Measurements from ENCODE around the gene MAP3K5. TPM values are rescaled to one million over a fixed set of nuclear protein-coding genes. Genes with fewer than 3 reads are reported as not detected.

The MAP3K5 gene
- total RNA-seq, 2 experiments from 2014 or later, result 18.3 to 19.8 TPM

DNA sequence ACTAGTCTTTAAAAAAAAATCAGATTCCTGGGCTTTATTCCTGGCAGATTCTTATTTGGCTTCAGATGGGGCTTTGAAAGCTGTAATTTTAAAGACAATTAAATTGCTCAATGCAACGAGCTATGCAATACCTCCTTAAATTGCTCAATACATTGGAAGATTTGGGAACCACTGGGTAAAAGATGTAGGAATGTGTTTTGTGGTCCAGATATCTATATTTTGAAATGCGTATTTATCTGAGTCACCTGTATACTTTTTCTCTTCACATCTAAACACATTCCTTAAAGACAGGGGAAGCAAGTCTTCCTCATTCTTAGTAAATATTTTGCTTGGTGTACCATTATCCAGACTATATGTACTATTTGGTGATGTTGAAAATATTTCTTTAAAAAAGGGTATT, 212.5 kb downstream of the MAP3K5 start:
- Mint-ChIP-seq H3K27me3 (no peaks in the 10 kb centered on the region), H3K27ac (no peak overlapping the region), H3K9me3 (no peaks in the 10 kb centered on the region), H3K4me1 (no peaks in the 10 kb centered on the region), H3K4me3 (no peak overlapping the region), H3K36me3 (peaks cover 25% of the 10 kb centered on the region)
- POLR2A ChIA-PET, result no interaction called here
- no peak for ATAC-seq (ENCODE audit: low read depth)
- DNase-seq, result no peak

- ATAC-seq (ENCODE audit: low read depth) (no peak), DNase-seq (no peak)
- Mint-ChIP-seq H3K4me3 (no peak overlapping the region), H3K36me3 (peaks cover 39% of the 10 kb centered on the region), H3K27ac (no peak overlapping the region), H3K27me3 (no peaks in the 10 kb centered on the region), H3K9me3 (peaks cover under 1% of the 10 kb centered on the region), H3K4me1 (no peaks in the 10 kb centered on the region)
- POLR2A ChIA-PET, result no interaction called here
Measured at GRCh38 chr6:136576821-136577220, 215.5 kb downstream of the MAP3K5 start.

DNA sequence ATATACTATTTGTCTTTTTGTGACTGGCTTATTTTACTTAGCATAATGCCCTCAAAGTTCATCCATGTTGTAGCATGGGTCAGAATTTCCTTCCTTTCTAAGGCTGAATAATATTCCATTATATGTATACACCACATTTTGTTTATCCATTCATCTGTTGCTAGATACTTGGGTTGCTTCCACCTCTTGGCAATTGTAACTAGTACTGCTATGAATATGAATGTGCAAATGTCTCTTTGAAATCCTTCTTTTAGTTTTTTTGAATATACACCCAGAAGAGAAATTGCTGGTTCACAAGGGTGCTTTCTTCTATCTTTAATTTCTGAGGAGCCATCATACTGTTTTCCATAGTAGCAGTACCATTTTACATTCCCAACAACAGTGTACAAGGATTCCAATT, 220.8 kb downstream of the MAP3K5 start:
- Mint-ChIP-seq H3K27me3 (no peaks in the 10 kb centered on the region), H3K9me3 (peaks cover 16% of the 10 kb centered on the region), H3K36me3 (peaks cover 52% of the 10 kb centered on the region), H3K27ac (no peak overlapping the region), H3K4me3 (no peak overlapping the region), H3K4me1 (no peaks in the 10 kb centered on the region)
- ATAC-seq (ENCODE audit: low read depth) (no peak), DNase-seq (no peak)
- POLR2A ChIA-PET, result no interaction called here

DNA sequence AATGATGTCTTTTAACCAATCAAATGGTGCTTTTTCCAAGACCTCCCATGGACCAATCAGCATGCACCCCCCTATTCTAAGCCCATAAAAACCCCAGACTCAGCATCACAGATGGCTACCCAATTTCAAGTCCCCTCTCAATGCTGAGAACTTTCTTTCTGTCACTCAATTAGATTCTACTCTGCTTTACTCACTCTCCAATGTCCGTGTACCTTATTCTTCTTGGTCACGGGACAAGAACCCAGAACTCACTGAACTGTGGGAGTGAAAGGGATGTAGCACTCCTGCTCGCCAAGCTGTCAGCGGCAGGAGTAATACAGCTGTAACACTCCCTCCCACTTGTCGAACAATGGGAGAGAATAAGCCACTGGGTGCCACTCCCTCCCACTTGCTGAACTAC, 221.2 kb downstream of the MAP3K5 start:
- no peaks in the 10 kb centered on the region for H3K27me3 Mint-ChIP-seq
- no peak overlapping the region for H3K4me3 Mint-ChIP-seq
- H3K4me1 Mint-ChIP-seq, result no peaks in the 10 kb centered on the region
- peaks cover 54% of the 10 kb centered on the region for H3K36me3 Mint-ChIP-seq
- POLR2A ChIA-PET, result no interaction called here
- ATAC-seq (ENCODE audit: low read depth) (no peak), DNase-seq (no peak)
- peaks cover 16% of the 10 kb centered on the region for H3K9me3 Mint-ChIP-seq
- no peak overlapping the region for H3K27ac Mint-ChIP-seq

DNA sequence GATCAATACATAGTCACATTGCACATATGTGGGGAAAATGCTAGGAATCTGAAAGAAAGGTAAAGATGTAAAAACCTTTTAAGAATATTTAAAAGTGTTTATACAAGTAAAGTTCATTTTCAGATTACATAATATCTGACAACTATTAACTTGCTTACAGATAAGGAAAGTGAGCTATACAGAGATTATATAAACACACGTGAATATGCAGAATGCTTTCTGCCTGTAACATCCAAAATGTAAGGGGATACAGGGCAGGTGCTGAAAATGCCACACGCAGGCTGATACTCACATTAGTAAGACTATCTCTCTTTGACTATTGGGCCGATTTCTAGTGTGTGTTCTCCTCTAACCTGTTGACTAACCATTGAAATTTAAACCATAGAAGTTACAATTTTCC, 224.1 kb downstream of the MAP3K5 start:
- POLR2A ChIA-PET, result no interaction called here
- H3K4me1 Mint-ChIP-seq, result peaks cover 8% of the 10 kb centered on the region
- no peak for DNase-seq
- no peak overlapping the region for H3K4me3 Mint-ChIP-seq
- no peak for ATAC-seq (ENCODE audit: low read depth)
- peaks cover 42% of the 10 kb centered on the region for H3K36me3 Mint-ChIP-seq
- H3K27me3 Mint-ChIP-seq, result no peaks in the 10 kb centered on the region
- no peak overlapping the region for H3K27ac Mint-ChIP-seq
- peaks cover 16% of the 10 kb centered on the region for H3K9me3 Mint-ChIP-seq

- DNase-seq (no peak), ATAC-seq (ENCODE audit: low read depth) (no peak)
- H3K36me3 Mint-ChIP-seq, result peaks cover 37% of the 10 kb centered on the region
- no peak overlapping the region for H3K4me3 Mint-ChIP-seq
- H3K27me3 Mint-ChIP-seq, result no peaks in the 10 kb centered on the region
- no peak overlapping the region for H3K27ac Mint-ChIP-seq
- H3K9me3 Mint-ChIP-seq, result peaks cover 16% of the 10 kb centered on the region
- peaks cover 8% of the 10 kb centered on the region for H3K4me1 Mint-ChIP-seq
- POLR2A ChIA-PET, result no interaction called here
Measured at GRCh38 chr6:136567688-136568087, 224.6 kb downstream of the MAP3K5 start.

DNA sequence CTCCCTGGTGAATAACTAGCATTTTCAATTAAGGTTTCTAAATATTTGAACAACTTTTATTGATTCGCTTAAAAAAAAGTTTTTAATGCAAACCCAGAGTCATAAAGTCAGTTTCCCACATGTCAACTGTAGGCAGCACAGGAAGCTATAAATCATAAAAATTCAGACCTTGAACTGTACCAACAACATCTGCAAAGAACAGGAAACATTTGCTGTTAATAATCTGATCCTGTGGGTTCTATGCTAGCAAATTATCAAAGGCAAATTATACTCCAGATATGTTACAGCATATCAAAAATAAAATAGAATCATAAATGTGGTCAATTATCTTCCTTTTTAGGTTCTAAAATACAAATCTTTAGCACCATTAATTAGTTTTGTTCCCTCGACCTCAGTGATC, 225.4 kb downstream of the MAP3K5 start:
- ATAC-seq (ENCODE audit: low read depth) (no peak), DNase-seq (no peak)
- Mint-ChIP-seq H3K27me3 (no peaks in the 10 kb centered on the region), H3K27ac (no peak overlapping the region), H3K36me3 (peaks cover 35% of the 10 kb centered on the region), H3K4me3 (no peak overlapping the region), H3K9me3 (peaks cover 15% of the 10 kb centered on the region), H3K4me1 (peaks cover 11% of the 10 kb centered on the region)
- POLR2A ChIA-PET, result interaction anchor here (0.6 kb wide), 1 partner anchor 8 kb away, joined by 3 read pairs; no protein-coding TSS in a partner anchor

DNA sequence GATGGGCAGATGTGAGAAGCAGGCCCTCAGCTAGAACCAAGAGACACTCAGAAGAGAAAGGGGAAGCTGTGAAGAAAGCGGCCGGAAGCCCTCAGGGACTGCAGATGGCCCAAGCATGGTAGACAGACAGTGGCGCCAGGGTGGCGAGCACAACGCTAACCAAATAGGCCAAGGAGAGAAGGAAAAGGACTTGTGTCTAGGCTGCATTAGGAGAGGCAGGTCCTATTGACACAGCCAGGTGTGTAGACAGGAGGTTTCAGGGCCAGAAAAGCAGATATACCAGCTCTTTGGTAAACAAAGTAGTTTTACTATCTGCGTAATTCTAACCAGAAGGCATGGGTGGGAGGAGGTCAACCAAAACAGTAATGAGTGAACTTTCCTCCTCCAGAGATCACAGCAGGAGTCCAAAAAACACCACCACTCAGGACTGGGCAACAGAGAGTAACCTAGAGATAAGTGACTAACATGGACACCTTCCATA, 226.2 kb downstream of the MAP3K5 start:
- no peak overlapping the region for H3K27ac Mint-ChIP-seq
- peaks cover 33% of the 10 kb centered on the region for H3K36me3 Mint-ChIP-seq
- ATAC-seq (ENCODE audit: low read depth), result no peak
- DNase-seq, result no peak
- peaks cover 11% of the 10 kb centered on the region for H3K4me1 Mint-ChIP-seq
- H3K9me3 Mint-ChIP-seq, result peaks cover 9% of the 10 kb centered on the region
- no peaks in the 10 kb centered on the region for H3K27me3 Mint-ChIP-seq
- POLR2A ChIA-PET, result interaction anchor here (0.6 kb wide), 1 partner anchor 9 kb away, joined by 3 read pairs; no protein-coding TSS in a partner anchor
- H3K4me3 Mint-ChIP-seq, result no peak overlapping the region

- Mint-ChIP-seq H3K36me3 (peaks cover 21% of the 10 kb centered on the region), H3K4me1 (peaks cover 11% of the 10 kb centered on the region), H3K27me3 (no peaks in the 10 kb centered on the region), H3K27ac (no peak overlapping the region), H3K4me3 (no peak overlapping the region), H3K9me3 (no peaks in the 10 kb centered on the region)
- ATAC-seq (ENCODE audit: low read depth) (no peak), DNase-seq (no peak)
- POLR2A ChIA-PET, result no interaction called here
Measured at GRCh38 chr6:136564180-136564579, 228.1 kb downstream of the MAP3K5 start.

DNA sequence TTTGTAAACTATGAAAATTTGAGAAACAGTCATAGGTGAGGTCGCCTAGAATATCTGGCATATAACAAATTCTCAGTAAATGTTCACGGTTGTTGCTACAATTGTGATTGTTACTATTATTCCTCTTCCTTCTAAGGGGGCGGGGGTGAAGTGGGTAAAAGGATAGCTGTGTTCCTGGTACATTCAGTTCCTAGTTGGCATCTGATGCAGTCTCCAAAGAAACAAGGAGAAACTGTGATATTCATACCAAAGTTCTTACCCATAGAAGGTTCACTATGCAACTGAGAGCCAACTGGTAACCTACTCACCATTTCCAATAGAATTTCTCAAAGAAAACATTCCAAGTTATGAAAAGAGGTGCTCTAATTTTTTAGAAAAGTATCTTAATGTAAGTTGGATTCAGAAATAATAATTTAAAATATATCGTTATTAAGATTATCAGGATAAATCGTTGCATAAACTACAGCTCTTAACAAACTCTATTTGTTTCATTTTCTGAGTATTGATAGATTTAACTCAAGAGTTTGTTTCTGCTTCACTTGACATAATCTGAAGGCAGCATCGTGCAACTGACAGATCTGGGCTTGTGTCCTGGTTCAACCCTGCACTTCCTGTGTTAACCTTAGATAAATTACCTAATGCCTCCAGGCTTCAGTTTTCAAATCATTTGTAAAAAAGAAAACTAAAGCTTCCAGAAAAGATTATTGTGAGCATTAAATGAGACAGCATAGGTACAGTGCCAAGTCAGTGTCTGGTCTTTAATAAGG, 228.7 kb downstream of the MAP3K5 start:
- peaks cover 21% of the 10 kb centered on the region for H3K36me3 Mint-ChIP-seq

DNA sequence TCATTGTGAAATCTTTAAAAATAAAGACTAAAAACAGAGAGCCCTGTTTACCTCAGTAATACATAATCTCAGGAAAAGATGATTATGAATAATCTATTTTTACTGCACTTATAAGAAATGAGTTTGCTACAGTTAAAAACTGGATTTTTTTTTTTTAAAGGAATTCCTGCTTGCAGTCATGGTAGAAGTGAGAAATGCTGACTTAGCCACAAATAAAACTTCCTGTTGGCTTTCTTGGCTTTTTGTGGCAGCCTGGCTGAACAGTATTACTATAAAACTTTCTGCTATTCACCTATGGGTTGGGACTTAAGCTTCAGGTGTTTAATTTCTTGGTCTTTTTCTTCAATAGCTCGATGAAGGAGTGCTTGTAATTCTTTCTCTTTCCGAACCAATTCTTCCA, 230.1 kb downstream of the MAP3K5 start:
- Mint-ChIP-seq H3K27me3 (no peaks in the 10 kb centered on the region), H3K4me3 (no peak overlapping the region), H3K9me3 (no peaks in the 10 kb centered on the region), H3K27ac (no peak overlapping the region), H3K36me3 (peaks cover 25% of the 10 kb centered on the region), H3K4me1 (peaks cover 11% of the 10 kb centered on the region)
- POLR2A ChIA-PET, result no interaction called here
- DNase-seq (no peak), ATAC-seq (ENCODE audit: low read depth) (no peak)

More for the DNA sequence above, 228.7 kb downstream of the MAP3K5 start:
- Mint-ChIP-seq H3K27ac (no peak overlapping the region), H3K27me3 (no peaks in the 10 kb centered on the region), H3K4me1 (peaks cover 11% of the 10 kb centered on the region), H3K4me3 (no peak overlapping the region), H3K9me3 (no peaks in the 10 kb centered on the region)
- POLR2A ChIA-PET, result no interaction called here
- DNase-seq, result no peak
- peak; percentile 50 for ATAC-seq (ENCODE audit: low read depth)

DNA sequence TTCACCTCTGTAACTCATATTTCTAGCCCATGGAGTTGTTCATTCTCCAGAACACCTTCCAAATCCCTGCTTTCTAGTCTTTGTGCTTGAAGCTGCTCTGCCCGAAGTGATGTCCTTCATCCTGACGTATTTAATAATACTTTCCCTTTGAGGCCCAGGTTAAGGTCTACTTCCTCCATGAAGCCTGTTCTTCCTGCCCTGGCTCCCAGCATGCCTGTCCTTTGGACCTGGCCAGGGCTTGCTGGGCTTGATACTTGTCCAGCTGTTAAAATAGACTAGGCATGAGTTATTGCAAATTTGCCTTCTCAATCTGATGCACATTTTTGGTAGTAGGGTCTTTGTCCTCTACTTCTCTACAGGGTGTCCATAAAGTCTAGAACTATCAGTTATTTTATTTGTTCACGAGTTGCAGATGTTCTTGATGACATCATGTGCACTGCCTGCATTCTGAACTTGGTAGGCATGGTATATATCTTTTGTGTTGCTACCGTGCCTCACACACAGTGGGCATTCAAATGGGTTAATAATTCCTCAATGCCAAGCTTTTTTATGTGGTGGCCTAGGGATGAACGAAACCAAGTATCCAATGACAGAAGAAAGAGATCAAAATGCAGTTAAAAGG, 239.0 kb downstream of the MAP3K5 start:
- peaks cover 5% of the 10 kb centered on the region for H3K36me3 Mint-ChIP-seq
- DNase-seq (no peak), ATAC-seq (ENCODE audit: low read depth) (no peak)
- no peaks in the 10 kb centered on the region for H3K9me3 Mint-ChIP-seq
- H3K4me3 Mint-ChIP-seq, result no peak overlapping the region
- POLR2A ChIA-PET, result no interaction called here
- H3K4me1 Mint-ChIP-seq, result peaks cover 3% of the 10 kb centered on the region
- H3K27ac Mint-ChIP-seq, result no peak overlapping the region
- H3K27me3 Mint-ChIP-seq, result peaks cover 31% of the 10 kb centered on the region

DNA sequence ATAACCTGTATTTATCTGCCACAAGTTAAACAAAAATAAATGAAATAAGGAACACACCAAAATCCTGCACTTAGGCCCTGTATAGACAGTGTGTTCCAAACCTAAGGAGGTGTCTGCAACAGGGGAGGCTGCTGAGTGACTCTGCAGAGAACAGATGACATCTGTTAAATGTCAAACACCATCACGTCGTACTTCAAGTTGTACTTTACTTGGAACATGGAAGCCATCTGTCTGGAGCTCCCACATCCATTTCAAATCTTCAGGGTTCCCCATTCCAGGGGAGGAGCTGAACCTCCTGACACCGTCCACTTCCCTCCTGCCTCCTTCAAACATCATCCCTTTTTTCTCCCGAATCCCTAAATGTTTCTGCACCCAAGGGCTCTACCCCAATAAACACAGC, 240.2 kb downstream of the MAP3K5 start:
- Mint-ChIP-seq H3K27me3 (peaks cover 41% of the 10 kb centered on the region), H3K9me3 (no peaks in the 10 kb centered on the region), H3K27ac (no peak overlapping the region), H3K4me1 (peaks cover 3% of the 10 kb centered on the region), H3K4me3 (no peak overlapping the region), H3K36me3 (no peaks in the 10 kb centered on the region)
- POLR2A ChIA-PET, result no interaction called here
- ATAC-seq (ENCODE audit: low read depth) (no peak), DNase-seq (no peak)

DNA sequence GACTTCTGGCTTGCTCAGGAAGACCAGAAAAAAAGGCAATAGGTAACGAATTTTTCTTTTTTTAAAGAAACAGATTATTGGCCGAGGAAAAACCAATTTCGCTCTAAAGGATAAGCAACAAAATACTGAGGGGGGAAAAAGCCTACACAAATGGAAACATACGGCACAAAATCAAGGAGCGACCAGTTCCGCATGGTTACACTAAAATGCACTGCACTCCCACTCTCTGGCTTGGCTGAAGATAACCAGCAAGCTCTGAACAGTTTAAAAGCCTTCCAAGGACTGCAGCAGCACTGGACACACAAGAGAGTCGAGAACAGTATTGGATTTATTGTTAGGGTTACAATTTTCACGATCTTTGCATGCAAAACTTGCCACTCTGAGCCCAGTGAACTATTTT, 241.2 kb downstream of the MAP3K5 start:
- ATAC-seq (ENCODE audit: low read depth) (no peak), DNase-seq (no peak)
- Mint-ChIP-seq H3K27ac (no peak overlapping the region), H3K4me3 (peak overlapping the region; percentile 46), H3K27me3 (peaks cover 51% of the 10 kb centered on the region), H3K36me3 (no peaks in the 10 kb centered on the region), H3K9me3 (no peaks in the 10 kb centered on the region), H3K4me1 (peaks cover 3% of the 10 kb centered on the region)
- POLR2A ChIA-PET, result interaction anchor here (0.6 kb wide), 1 partner anchor 9 kb away, joined by 3 read pairs; no protein-coding TSS in a partner anchor
